Measurements from ENCODE around the gene TMEM163.
A peak's percentile ranks its signal among the peaks of the same experiment; 100 is the strongest.

TMEM163 gene

GRCh38 chr2:134718817-134719814 is at the start of gene TMEM163:
TSS of gene TMEM163 (minus strand) at chr2:134719000.
- no peak for TF ChIP-seq CTCF (IDR thresholded peaks at IDR 0.05; ENCODE audit: low read depth, low read length, missing control alignments)
- in situ Hi-C loops (cut with HindIII; ENCODE audit: low pct_ligation_motif_present, low sequenced_read_pairs), result no loop called here
- no peak within 1 kb of the TSS for H3K27ac ChIP-seq
- peaks cover 64% of the 10 kb centered on the region for H3K27me3 ChIP-seq (replicated peaks)
- DNase-seq, result no peak
- no peaks in the 10 kb centered on the region for H3K36me3 ChIP-seq (replicated peaks)
- H3K4me3 ChIP-seq (ENCODE audit: low read depth, low read length), result peak within 1 kb of the TSS; percentile 29

GRCh38 chr2:134766583-134766982 is 47.8 kb upstream of the TMEM163 start:
- no peak for TF ChIP-seq CTCF (IDR thresholded peaks at IDR 0.05; ENCODE audit: low read depth, low read length, missing control alignments)
- in situ Hi-C loops (cut with HindIII; ENCODE audit: low pct_ligation_motif_present, low sequenced_read_pairs), result no loop called here
- no peak for DNase-seq
- Histone ChIP-seq H3K27me3 (replicated peaks) (no peaks in the 10 kb centered on the region), H3K4me3 (ENCODE audit: low read depth, low read length) (no peak overlapping the region), H3K27ac (no peak overlapping the region), H3K36me3 (replicated peaks) (no peaks in the 10 kb centered on the region)

DNA sequence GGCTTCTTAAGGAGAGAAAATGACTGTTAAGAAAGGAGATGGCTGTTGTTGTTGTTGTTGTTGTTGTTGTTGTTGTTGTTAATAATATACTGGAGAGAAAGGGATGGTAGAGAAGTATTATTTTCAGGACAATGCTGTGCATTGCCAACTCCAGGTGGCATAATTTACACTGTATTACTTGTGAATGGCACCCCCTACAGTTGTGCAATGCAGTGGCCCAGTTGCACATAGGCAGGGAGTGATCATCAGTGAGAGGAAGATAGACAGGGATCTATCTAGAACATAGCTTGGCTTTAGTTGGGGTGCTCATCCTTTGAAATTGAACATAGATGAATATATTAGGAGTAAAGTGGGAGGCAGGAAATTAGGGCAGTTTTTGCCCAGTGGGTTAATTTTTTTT is 47.2 kb upstream of the TMEM163 start:
- no peaks in the 10 kb centered on the region for H3K27me3 ChIP-seq (replicated peaks)
- H3K27ac ChIP-seq, result no peak overlapping the region
- no peak overlapping the region for H3K4me3 ChIP-seq (ENCODE audit: low read depth, low read length)
- no peak for DNase-seq
- no peaks in the 10 kb centered on the region for H3K36me3 ChIP-seq (replicated peaks)
- TF ChIP-seq CTCF (IDR thresholded peaks at IDR 0.05; ENCODE audit: low read depth, low read length, missing control alignments), result no peak
- in situ Hi-C loops (cut with HindIII; ENCODE audit: low pct_ligation_motif_present, low sequenced_read_pairs), result no loop called here

- H3K4me3 ChIP-seq (ENCODE audit: low read depth, low read length), result no peak overlapping the region
- no peak for DNase-seq
- no peak for TF ChIP-seq CTCF (IDR thresholded peaks at IDR 0.05; ENCODE audit: low read depth, low read length, missing control alignments)
- in situ Hi-C loops (cut with HindIII; ENCODE audit: low pct_ligation_motif_present, low sequenced_read_pairs), result no loop called here
- no peaks in the 10 kb centered on the region for H3K27me3 ChIP-seq (replicated peaks)
- no peaks in the 10 kb centered on the region for H3K36me3 ChIP-seq (replicated peaks)
- H3K27ac ChIP-seq, result no peak overlapping the region
Measured at GRCh38 chr2:134764164-134764563, 45.4 kb upstream of the TMEM163 start.

- H3K36me3 ChIP-seq (replicated peaks), result no peaks in the 10 kb centered on the region
- H3K4me3 ChIP-seq (ENCODE audit: low read depth, low read length), result no peak overlapping the region
- no peak for TF ChIP-seq CTCF (IDR thresholded peaks at IDR 0.05; ENCODE audit: low read depth, low read length, missing control alignments)
- H3K27ac ChIP-seq, result no peak overlapping the region
- H3K27me3 ChIP-seq (replicated peaks), result no peaks in the 10 kb centered on the region
- no peak for DNase-seq
- in situ Hi-C loops (cut with HindIII; ENCODE audit: low pct_ligation_motif_present, low sequenced_read_pairs), result no loop called here
Measured at GRCh38 chr2:134763164-134763710, 44.4 kb upstream of the TMEM163 start.

Data from brain microvascular endothelial cell (primary cell).